HG03139 (cell line): ENCODE measurements around the gene PLGLB1.
"Not testable (repeated sequence)": the region's sequence is repeated elsewhere in the genome, so short reads cannot be mapped to it uniquely, and the experiment has no call there.

ENCODE experiments used
- ATAC-seq: cut with Tn5 transposase; IDR thresholded peaks from one replicate; pipeline ENCODE4 v1.9.1; 2021; ENCODE audit not compliant: unreplicated experiment

Gene PLGLB1

GRCh38 chr2:87021744-87022143, at the start of gene PLGLB1:
Gene PLGLB1 (minus strand): TSS chr2:87021844. CDS start chr2:87021783, 61 bp downstream.
- ATAC-seq: not testable (repeated sequence)

GRCh38 chr2:87064305-87064704, 42.7 kb upstream of the PLGLB1 start:
- not testable (repeated sequence) for ATAC-seq

- not testable (repeated sequence) for ATAC-seq
Measured at GRCh38 chr2:87063431-87063830, 41.8 kb upstream of the PLGLB1 start.

- ATAC-seq: not testable (repeated sequence)
Measured at GRCh38 chr2:87061519-87061918, 39.9 kb upstream of the PLGLB1 start.

DNA sequence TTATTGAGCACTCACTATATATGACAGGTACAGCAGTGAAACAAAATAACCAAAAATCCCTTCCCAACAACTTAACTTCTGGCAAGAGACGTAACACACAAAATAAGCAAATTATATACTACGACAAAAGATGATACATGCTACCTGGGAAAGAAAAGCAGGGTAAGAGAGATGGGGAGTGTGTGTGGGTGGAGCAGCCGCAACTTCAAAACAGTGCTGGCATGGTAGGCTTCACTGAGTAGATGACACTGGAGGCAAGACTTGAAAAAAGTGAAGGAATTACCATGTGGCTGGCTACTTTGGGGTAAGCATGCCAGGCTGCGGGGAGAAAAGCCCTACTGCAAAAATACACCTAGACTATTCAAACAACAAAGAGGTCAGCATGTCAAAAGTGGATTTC, 36.0 kb upstream of the PLGLB1 start:
- not testable (repeated sequence) for ATAC-seq

GRCh38 chr2:87056843-87057242, 35.2 kb upstream of the PLGLB1 start:
- ATAC-seq: not testable (repeated sequence)

DNA sequence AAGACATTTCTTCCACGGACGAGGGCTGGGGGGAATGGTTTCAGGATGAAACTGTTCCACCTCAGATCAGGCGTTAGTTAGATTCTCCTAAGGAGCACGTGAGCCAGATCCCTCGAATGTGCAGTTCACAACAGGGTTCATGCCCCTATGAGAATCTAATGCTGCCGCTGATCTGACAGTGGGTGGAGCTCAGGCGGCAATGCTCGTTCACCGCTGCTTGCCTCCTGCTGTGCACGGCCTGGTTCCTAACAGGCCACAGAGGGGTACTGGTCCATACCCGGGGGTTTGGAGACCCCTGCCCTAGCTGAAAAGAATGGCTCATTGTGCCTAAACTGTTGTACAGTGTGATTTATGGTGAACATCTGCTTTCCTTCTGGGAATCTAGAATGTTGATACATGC, 34.8 kb upstream of the PLGLB1 start:
- ATAC-seq: not testable (repeated sequence)

GRCh38 chr2:87054375-87054774, 32.7 kb upstream of the PLGLB1 start:
- ATAC-seq: not testable (repeated sequence)

DNA sequence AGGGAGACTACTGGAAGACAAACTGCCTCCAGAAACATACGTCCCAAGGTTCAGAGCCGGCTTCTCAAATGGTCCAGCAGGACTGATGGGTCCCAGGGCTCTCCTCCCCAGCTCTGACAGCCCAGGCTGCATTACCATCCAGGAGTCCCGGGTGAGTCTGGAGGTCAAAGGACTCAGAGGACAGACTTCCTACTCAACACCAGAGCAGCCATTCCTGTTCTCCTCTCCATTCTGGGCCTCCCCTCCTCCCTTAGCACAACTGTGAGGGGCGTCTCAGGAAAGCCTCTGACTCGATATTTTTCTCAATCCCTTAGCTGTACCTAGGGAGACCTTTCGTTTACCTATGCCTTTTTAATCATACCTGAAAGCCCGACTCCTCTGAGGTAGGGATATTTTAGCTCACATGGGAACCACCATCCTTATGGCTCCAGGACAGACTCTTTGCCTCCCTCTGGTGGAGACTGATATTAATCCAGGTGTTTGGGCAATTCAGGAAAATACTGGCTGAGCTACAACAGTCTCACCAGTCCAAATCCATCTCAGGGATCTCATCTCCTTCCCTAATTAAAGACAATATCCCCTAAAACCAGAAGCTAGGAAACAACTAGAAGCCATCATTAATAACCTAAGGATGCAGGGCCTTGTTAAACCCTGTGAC, 19.8 kb upstream of the PLGLB1 start:
- not testable (repeated sequence) for ATAC-seq

GRCh38 chr2:87028607-87029006, 7.0 kb upstream of the PLGLB1 start:
- ATAC-seq: not testable (repeated sequence)

DNA sequence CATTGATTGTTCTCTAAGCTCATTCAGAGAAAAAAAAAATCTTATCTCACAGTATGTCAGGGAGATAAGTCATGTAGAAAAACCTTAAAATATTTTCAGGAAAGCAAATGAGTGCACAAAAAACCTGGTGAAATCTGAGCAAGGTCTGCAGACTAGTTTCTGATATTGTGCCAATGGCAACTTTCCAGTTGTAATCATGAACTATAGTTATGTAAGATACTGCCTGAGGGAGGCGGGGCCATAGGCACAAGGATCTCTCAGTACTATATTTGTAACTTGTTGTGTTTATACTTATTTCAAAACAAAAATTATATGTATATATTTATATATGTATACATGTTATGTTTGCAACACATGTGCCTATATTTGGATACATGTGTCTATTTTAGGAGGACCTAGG, 5.2 kb upstream of the PLGLB1 start:
- ATAC-seq: not testable (repeated sequence)

- ATAC-seq: not testable (repeated sequence)
Measured at GRCh38 chr2:87025927-87026326, 4.3 kb upstream of the PLGLB1 start.

- ATAC-seq: not testable (repeated sequence)
Measured at GRCh38 chr2:87023988-87024615, 2.5 kb upstream of the PLGLB1 start.

DNA sequence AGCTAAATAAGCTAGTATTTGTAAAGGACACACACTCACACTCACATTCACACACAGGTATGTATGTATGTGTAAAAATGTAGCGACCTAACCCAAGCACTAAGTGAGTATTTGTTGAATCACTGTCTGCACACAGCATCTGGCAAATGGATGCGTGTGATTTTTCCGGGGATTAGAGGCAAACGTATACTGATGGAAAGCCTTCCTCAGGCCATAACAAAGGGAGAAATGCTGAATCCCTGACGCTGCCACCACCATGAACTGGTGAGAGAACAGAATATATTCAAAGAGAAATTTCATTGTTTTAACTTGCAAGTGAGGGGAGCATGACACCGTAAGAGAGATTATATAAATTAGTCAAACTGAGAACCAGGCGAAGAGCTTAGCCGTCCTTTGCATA, 601 bp downstream of the PLGLB1 start:
- ATAC-seq: not testable (repeated sequence)

- ATAC-seq: not testable (repeated sequence)
Measured at GRCh38 chr2:87019053-87019452, 2.6 kb downstream of the PLGLB1 start.

DNA sequence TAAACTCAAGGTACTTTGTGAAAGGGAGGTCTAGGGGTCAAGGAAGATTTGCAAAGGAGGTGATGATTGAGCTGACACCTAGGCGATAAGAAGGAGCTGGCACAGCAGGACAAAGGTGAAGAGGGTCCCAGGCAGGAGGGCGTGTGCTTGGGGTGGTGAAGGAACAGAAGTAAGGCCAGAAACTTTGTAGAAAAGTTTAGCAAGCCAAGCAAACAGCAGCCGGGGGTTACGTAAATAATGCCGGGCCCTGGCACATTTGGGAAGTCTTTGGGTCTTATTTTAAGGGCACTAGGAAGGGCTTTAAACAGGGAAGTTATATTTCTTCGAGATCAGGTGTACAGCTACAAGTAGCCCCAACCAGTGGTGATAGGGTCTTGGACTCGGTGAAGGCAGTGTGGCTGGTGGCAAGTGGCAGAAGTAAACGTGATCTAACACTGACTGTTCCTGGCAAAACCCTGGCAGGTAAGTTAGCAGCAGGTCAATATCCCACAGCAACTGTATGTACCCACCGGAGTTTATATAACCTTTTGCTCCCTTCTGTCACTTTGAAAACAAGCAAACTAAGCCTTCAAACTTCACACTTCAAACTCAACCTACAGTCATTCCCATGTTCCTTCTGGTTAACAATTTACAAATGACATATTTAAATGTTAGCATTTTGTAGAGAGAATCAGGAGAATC, 7.0 kb downstream of the PLGLB1 start:
- not testable (repeated sequence) for ATAC-seq

- ATAC-seq: not testable (repeated sequence)
Measured at GRCh38 chr2:87004398-87004797, 17.2 kb downstream of the PLGLB1 start.
